NCI-H524 (cell line): ENCODE data around the gene STX3.

ENCODE experiments used
- DNase-seq, 2 experiments: peaks; one replicate each; lab custom pipeline; 2025; lab: John Stamatoyannopoulos, UW

STX3 gene

DNA sequence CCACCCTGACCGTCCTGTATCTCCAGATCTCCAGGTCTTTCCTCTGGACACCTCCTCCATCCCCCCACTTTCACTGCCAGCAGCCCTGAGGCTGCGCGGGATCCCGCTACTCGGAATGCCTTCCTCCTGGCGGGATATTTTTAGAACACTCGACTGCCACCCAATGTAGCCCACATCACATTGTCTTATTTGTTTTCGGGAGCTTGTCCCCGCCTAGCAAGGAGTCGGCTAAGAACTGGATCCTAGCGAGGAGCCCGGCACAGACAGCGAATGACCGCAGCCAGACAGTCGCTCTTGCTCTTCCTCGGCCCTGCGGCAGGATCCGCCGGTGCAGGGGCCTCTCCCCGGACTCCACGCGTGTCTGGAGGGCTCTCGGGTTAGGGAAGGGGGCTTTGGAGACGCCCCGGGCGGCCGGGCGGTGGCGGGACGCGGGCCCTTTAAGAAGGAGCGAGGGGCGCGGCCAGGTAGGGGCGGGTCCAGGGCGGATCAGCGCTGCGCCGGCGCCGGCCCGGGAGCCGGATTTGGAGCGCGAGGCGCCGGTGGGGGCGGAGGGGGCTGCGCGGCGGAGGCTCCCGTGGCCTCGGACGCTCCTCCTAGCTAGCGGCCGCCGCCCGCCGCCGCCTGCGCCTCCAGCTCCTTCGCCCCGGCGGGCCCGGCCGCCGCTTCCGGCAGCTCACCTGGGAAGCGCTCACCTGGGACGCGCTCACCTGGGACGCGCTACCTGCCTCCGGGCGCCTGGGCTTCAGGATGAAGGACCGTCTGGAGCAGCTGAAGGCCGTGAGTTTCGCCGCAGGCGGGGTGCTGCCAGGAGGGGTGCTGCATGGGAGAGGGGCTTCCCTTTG lies at the start of gene STX3:
STX3 (plus strand) TSS at position 518 of the 842 bp plus-strand sequence; CDS start at position 748, 230 bp downstream.
- DNase-seq, result peak; percentile 59 to 83

DNA sequence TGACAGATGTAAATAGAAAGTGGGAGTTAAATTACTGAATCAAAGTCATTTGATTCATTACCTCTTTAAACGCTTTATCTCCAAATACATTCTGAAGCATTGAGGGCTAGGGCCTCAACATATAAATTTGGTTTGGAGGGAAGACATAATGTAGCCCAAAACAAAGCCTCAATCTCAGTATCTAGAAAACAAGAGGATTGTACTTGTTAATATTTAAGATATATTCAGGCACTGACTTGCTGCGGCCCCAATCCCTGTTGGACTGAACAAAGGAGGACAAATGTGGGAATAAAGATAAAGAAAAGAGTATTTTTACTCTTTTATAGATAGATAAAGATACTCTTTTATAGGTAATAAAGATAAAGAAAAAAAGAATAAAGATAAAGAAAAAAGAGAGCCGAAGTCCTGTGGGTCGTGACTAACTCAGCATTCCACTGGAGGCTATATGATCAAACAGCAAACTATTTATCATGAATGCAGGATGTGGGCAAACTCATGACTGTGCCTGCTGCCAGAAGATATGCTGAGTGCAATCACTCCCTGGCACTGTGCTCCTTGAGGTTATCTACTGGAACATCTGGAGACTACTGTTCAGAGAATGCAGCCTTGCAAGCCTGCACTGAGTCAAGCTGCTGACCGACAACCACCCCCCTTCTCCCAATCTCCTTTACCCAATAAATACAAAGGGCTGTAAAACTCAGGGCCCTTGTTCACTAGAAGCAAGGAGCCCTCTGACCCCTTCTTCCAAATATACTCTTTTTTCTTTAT lies 48.5 kb upstream of the STX3 start:
- no peak for DNase-seq

DNA sequence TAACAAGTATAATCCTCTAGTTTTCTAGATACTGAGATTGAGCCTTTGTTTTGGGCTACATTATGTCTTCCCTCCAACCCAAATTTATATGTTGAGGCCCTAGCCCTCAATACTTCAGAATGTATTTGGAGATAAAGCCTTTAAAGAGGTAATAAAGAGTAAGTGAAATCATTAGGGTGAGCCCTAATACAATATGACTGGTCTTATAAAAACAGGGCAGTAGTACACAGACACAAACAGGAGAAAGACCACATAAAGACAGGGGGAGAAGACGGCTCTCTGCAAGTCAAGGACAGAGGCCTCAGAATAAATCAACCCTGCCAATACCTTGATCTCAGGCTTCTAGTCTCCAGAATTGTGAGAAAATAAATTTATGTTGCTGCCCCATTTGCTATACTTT lies 47.8 kb upstream of the STX3 start:
- no peak for DNase-seq

DNA sequence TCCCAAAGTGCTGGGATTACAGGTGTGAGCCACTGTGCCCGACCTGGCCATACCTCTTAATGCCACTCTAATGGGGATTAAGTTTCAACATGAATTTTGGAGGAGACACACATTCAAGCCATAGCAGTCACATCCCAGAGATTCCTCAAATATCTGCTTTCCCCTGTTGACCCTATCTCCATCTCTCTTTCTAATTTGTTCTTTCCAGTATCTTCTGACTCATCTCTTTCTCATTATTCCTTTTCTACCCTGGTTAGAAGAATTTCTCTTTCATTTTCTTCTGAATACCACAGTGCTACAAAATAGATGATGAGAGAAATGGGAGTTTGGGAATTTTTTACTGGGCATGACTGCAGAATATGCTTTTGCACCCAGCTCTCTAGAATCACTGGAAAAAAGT lies 46.6 kb upstream of the STX3 start:
- no peak for DNase-seq

DNA sequence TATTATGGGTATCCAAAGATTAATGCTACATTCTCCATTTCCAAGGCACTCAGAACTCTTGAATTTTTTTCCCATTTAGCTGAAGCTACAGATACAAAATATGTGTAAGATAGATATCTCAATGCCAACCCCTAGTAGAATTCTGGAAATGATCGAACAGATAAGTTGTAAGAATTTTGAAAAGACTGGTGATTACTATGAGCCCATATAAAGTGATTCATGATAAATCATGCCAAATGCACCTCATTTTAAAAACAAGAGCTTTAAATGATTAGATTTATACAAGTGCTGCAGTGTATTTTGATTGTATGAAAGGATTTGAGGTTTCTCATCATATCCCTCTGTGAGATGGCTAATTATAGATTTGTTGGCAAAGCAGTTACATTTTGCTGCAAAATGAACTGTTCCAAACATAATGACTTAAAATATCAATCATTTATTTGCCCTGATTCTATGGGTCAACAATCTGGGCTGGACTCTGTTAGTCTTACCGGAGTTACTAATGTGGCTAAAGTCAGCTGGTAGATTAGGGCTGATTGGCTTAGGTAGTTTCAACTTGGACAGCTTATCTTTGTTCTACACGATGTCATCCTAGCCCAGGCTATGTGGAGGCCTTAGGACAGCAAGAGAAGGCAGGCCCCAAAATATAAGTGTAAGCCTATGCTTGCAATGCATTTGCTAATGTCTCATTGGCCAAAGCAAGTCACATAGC lies 44.9 kb upstream of the STX3 start:
- no peak for DNase-seq

DNA sequence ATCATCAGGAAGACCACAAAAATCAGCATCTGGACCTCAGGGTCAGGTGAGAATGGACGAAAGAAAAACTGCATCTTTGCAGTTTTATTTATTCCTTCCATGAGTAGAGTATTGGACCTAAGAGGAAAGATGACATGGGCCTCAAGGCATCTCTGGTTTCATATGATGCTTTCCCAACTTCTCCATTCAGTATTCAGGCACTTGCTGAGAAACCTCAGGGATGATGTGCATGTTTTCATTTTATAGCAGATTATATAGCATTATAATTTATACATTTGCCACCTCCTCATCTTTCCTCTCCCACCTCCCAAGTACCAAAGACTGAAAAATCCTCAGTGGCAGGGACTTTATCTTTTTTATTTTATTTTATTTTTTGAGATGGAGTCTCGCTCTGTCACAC lies 41.4 kb upstream of the STX3 start, which contains the start of gene OR10V1:
OR10V1 (minus strand) TSS at position 101 of the 400 bp plus-strand sequence; CDS start at position 101, 0 bp downstream.
- DNase-seq, result no peak

DNA sequence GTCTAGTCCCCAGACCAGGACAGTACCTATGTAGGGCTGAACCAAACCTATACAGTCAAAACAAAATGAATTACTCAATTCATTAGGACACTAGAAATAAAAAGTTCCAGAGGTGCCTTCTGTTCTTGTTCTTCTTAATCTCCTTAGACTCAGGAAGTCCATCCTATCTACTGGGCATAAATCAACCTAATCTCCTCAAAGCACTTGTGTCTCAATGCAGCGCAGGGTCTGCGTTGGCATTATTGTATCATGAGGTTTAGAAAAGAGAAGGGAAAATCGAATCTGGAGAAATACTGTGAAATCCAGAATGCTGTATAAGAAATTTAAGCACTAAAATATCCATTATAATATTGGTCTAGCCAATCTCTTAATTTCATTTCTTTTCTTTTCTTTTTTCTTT lies 39.1 kb upstream of the STX3 start:
- DNase-seq, result peak in 1 of 2 experiments; percentile 49

DNA sequence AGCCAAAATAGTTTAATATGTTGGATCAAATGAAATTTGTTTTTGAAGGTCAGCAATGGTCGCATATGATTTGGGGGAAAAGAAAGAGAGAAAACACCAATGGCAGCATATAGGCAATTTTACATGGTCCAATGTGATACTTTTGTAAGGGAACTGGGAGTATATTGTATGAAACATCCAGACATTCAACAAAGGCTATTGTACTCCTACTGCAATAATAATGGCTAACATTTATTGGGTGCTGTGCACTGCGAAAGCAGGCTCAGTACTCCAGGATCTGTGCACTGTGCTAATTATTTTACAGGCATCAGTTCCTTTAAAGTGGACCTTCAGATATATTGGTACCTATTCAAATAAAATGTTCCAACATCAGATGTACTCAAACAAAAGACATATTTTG lies 35.6 kb upstream of the STX3 start:
- no peak for DNase-seq

DNA sequence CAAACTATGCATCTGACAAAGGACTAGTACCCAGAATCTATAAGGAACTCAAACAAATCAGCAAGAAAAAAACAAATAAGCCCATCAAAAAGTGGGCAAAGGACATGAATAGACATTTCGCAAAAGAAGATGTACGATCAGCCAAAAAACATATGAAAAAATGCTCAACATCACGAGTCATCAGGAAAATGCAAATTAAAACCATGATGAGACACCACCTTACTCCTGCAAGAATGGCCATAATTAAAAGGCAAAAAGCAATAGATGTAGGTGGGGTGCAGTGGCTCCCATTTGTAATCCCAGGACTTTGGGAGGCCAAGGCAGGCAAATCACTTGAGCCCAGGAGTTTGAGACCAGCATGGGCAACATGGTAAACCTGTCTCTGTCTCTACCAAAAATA lies 31.1 kb upstream of the STX3 start:
- DNase-seq, result no peak

DNA sequence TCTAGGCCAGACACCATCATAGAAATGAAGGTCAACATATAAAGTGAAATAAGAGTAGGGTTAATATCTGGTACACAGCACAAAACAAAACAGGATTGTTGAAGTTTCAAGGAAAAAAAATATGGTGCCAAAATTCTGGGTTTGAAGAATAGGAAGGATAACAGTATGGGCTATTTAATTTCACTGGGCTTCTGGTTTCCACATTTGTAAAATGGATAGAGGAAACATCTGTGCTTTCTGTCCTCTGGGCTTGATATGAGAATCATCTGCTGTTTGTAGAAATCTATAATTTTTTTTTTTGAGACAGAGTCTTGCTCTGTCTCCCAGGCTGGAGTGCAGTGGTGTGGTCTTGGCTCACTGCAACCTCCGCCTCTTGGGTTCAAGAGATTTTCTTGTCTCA lies 27.8 kb upstream of the STX3 start:
- DNase-seq, result no peak

DNA sequence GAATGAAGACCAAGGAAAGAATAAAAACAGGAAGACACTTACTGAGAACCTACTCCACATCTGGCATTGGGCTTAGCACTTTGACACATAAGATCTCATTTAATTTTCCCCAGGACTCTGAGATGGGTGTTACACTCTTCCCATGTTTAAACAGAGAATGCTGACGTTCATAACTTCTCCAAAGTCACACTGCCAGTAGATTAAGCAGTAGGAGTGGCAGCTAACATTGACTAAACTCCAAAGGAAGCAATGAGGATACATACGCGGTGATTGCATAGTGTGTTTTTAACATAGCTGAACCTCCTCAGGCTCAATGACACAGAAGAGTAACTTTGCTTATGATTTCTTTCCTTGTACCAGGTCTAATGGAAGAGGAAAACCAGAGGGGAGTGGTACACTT lies 27.0 kb upstream of the STX3 start:
- DNase-seq, result no peak

DNA sequence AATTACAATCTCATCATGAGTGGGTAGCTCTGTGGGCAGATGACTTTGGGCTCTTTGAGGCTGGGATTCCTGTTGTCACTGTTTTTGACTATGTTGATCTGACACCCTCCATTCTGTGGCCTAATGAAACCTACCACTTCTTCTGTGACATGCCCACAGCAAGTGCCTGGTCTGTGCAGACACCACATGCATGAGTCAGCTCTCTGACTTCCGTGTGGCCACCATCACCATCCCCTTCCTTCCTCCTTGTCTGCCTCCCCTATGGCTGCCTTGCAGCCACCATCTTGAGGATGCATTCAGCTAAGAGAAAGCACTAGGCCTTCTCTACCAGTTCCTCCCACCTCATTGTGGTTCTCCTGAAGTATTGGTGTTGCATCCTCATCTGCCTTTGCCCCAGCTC lies 26.3 kb upstream of the STX3 start:
- DNase-seq, result no peak

DNA sequence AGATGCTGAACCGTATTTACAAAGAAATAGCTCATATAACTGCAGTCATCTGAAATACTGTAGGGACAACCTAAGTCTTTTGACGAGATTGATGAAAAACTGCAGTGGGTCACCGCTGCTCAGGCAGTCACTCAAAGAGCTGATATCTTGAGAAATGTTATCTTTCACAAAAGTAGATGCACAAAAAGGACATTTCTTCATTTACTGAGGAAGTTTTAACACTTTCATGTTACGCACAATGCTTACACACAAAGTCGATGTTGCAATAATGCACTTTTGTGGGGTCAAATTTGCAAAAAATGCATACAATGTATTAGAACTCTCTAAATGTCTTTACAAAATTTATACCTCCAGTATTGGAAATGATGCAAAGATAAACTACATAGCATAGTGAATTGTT lies 25.3 kb upstream of the STX3 start:
- DNase-seq, result no peak

DNA sequence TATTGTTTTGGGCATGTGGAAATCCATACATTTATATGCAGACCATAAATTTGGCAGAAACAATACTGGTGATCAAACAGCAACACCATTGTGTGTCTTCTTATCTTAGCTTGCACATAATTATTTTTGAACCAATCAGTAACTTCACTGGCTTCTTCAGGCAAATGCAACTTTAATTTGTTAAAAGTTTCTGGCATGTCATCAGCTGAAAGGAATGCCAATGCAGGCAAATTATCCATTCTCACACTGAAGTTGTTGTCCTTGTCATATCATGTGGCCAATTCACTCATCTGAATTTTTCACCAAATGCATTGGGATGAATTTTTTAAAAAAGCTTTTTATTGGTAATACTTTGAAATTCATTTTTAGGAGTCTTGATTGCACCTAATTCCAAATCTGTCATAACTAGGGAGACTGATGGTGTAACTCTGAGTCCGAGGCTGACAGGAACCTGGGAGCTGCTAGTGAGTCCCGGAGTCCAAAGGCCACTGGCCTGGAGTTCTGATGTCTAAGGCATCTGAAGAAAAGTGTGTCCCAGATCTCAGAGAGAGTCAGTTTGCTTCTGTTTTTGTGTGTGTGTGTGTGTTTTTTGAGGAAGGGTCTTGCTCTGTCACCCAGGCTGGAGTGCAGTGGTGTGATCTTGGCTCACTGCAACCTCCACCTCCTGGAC lies 24.1 kb upstream of the STX3 start:
- DNase-seq, result no peak

DNA sequence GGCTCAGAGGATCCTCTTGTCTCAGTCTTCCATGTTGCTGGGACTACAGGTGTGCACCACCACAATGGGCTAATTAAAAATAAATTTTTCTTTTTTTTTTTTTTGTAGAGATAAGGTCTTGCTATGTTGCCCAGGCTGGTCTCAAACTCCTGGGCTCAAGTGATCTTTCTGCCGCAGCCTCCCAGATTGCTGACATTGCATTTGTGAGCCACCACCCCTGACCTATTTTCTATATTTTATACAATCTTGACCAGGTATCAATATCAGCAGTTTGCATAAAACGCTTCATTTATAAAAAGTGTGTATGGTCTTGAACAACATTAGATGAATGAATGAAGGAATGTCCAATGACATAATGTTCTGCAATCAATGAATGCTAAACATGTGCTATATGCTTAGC lies 9.1 kb upstream of the STX3 start:
- DNase-seq, result no peak

DNA sequence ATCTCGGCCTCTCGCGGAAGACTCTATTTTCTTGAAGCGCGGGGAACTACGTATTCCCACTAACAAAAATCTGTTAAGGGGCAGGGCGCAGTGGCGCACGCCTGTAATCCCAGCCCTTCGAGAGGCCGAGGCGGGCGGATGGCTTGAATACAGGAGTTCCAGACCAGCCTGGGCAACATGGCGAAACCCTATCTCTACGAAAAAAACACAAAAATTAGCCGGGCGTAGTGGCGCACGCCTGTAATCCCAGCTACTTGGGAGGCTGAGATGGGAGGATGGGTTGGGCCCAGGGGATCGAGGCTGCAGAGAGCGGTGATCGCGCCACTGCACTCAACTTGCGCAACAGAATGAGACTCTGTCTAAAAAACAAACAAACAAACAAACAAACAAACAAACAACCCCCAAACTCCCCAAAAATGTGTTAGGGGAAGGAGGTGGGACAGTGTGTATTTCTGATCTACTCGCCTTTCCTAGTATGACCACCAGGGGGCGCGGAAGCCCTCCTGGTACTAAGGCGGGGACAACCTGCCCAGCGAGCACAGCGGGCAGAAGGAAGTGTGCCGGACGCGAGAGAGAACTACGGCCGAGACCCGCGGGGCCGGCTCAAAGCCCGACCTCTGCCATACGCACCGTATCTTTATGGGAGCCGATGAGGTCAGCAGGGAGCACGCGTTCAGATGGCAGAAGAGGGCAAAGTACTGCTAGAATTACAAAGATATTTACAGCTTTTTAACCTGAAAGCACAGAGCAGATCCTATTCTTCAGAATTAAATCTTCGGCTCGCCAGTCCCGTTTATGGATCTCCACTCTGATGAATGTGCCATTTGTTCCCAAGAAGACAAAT lies 1.3 kb upstream of the STX3 start:
- peak; percentile 60 to 78 for DNase-seq

DNA sequence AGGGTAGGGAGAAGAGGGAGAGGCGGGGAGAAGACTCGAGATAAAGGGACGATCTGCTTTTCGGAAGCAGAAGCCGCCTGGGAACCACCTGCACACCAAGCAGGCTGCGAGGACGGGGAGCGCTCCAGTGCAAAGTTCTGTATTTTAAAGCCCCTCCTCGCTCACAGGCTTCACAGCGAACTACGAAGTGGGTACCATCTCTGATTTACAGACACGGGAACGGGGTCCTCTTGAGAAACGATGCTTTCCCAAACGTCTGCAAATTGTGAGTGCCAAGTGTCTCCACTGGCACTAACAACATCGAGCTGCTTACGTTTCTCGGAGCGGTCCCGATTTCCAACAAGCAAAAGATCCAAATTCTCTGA lies 700 bp upstream of the STX3 start:
- DNase-seq, result peak in 1 of 2 experiments; percentile 30

DNA sequence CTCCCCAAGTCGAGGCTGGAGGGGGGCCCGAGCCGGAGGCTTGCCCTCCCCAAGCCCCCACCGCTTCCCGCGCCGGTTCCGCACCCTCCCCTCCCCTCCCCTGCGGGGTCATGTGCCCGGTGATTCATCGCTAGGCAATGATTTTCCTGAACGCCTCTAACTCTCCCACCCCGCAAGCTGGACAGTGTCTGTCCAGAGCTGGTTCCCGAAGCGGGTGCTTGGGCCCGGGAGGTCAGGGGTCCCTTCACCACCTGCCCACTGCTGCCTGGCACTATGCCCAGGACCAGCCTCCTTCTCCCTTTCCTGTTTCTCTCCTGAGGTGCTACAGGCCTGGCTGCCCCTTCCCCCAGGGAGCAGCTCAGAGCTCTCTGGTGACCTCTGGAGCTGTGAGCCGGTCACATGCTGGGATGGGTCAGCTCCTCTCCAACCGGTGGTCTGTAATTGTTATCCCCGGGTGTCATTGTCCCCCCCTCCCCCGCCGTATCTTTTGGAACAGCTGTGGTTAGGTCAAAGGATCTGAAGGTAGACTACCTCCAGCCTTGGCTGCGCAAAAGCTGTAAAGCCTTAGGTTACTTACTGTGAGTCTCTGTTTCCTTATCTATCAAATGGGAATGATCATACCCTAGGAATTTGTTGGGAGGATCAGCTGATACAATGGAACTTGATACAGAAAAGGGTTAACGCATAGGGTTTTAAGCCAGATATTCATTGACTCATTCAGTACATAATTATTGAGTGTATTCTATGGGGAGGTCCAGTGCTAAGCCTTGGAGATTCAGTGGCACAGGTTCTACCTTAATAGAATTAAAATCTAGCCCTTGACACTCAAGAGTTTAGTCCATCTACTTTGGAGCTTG lies 753 bp downstream of the STX3 start:
- DNase-seq, result peak; percentile 8 to 41

DNA sequence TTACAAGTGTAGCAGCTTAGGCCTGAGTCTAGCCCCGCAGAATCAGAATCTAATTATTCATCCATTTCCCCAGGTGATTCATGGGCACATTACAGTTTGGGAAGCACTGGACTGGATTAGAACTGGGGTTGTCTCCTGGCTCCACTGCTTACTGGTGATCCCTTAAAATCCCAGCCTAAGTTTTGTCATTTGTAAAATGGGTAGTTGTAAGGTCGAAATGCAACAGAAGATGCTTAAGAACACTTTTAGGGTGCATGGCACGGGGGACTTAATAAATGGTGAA lies 1.3 kb downstream of the STX3 start:
- no peak for DNase-seq

DNA sequence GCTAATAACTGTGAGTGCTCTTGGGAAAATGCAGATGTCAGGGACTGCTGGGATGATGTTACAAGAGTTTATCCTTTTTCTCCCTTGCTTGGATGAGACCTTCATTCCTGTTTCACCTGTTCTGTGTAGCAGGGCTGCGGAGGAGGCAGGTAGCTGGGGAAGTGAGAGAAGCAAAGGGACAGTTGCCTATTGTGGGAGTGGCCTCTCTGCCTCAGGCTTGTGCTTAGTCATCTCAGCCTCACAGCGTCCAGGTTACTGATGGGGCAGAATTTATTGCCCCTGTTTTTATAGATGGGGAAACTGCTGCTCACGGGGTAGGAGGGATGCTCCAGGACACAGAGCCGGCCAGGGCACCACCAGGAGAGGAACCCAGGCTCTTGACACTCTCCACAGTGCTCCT lies 1.7 kb downstream of the STX3 start:
- DNase-seq, result no peak
